DOHH2 (cell line): Measurements from ENCODE around the gene AADACL2.

Source experiments
- H3F3A ChIP-seq: fragments of 200-600 bp; sonication (generic), shearing (Covaris generic); 2 replicates; pipeline ENCODE4 v1.6.0; 2016; ENCODE audit warnings: antibody characterized with exemption, mild to moderate bottlenecking; ENCODE audit not compliant: control insufficient read depth, insufficient read depth
- H3K27ac ChIP-seq: fragments of 200-600 bp; sonication (generic); 2 replicates; pipeline ENCODE4 v1.5.1; 2014; ENCODE audit warnings: low read depth, mild to moderate bottlenecking, low read length, moderate library complexity
- H3K27me3 ChIP-seq: fragments of 200-600 bp; sonication (generic); 2 replicates; pipeline ENCODE4 v1.6.1; 2014; ENCODE audit warnings: mild to moderate bottlenecking, low read length, mixed read lengths; ENCODE audit not compliant: control insufficient read depth
- H3K36me3 ChIP-seq: fragments of 200-600 bp; sonication (generic); 2 replicates; pipeline ENCODE4 v1.6.1; 2014; ENCODE audit warnings: mild to moderate bottlenecking, low read length, moderate library complexity, mixed read lengths; ENCODE audit not compliant: control insufficient read depth
- H3K4me1 ChIP-seq: fragments of 200-600 bp; sonication (generic); 2 replicates; pipeline ENCODE4 v1.6.1; 2014; ENCODE audit warnings: mild to moderate bottlenecking, low read length, mixed read lengths; ENCODE audit not compliant: control insufficient read depth
- H3K4me2 ChIP-seq: fragments of 200-600 bp; sonication (generic); 2 replicates; pipeline ENCODE4 v1.6.0; 2014; ENCODE audit warnings: mild to moderate bottlenecking, low read length, moderate library complexity
- H3K4me3 ChIP-seq: fragments of 200-600 bp; sonication (generic); 2 replicates; pipeline ENCODE4 v1.5.1; 2014; ENCODE audit warnings: mild to moderate bottlenecking, low read length, mixed read lengths
- H3K79me2 ChIP-seq: fragments of 200-600 bp; sonication (generic); 2 replicates; pipeline ENCODE4 v1.6.1; 2014; ENCODE audit warnings: mild to moderate bottlenecking, low read length, mixed read lengths; ENCODE audit not compliant: control insufficient read depth
- H3K9me2 ChIP-seq: fragments of 200-600 bp; sonication (generic); replicated peaks from 2 replicates; pipeline ENCODE4 v1.6.1; 2014; ENCODE audit warnings: mild to moderate bottlenecking, low read length, mixed read lengths; ENCODE audit not compliant: control insufficient read depth
- H3K9me3 ChIP-seq: fragments of 200-600 bp; sonication (generic); 2 replicates; pipeline ENCODE4 v1.6.1; 2014; ENCODE audit warnings: antibody characterized with exemption, low read length, mixed read lengths; ENCODE audit not compliant: control insufficient read depth, insufficient read depth
- H4K20me1 ChIP-seq: fragments of 200-600 bp; sonication (generic); 2 replicates; pipeline ENCODE4 v1.6.0; 2014; ENCODE audit warnings: low read depth, mild to moderate bottlenecking, antibody characterized with exemption, low read length, moderate library complexity; ENCODE audit not compliant: control insufficient read depth, insufficient read depth
- CTCF ChIP-seq: fragments of 200-600 bp; sonication (generic); IDR thresholded peaks from one replicate; pipeline ENCODE4 v1.5.1; 2014; ENCODE audit warnings: antibody characterized with exemption, mild to moderate bottlenecking, low read depth, low read length; ENCODE audit not compliant: poor library complexity, severe bottlenecking
- EZH2phosphoT487 ChIP-seq: fragments of 200-600 bp; sonication (generic); IDR thresholded peaks from 2 replicates; pipeline ENCODE4 v1.6.1; 2017; ENCODE audit warnings: borderline replicate concordance, mild to moderate bottlenecking, antibody characterized with exemption, low read length, moderate library complexity, mixed read lengths

AADACL2 gene

DNA sequence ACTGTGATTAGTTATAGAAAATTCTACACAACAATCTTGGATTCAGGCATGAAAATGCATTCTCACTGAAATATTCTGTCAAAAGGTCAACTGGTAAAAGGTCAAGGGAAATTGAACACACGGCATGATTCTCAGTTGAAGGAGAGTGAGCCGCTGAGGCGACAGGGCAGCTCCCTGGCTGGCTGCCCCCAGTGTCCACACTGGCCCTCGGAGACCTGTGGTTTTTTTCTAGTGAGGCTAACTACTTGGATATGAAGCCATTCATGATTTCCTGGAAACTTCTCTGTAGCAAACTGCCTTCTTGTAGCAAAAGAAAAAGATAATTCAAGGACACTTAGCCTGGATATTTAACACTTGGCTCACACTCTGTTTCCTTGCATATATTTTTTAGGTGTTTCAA, 37.2 kb downstream of the AADACL2 start:
- no peaks in the 10 kb centered on the region for H3K9me2 ChIP-seq
- no peaks in the 10 kb centered on the region for H3K79me2 ChIP-seq
- H3K27me3 ChIP-seq = no peaks in the 10 kb centered on the region
- H3K4me1 ChIP-seq = no peaks in the 10 kb centered on the region
- H3K4me2 ChIP-seq = no peak overlapping the region
- H3K4me3 ChIP-seq = no peak overlapping the region
- no peaks in the 10 kb centered on the region for H3K36me3 ChIP-seq
- H3K9me3 ChIP-seq = no peaks in the 10 kb centered on the region
- H3K27ac ChIP-seq = no peak overlapping the region
- TF ChIP-seq EZH2phosphoT487 = no peak
- TF ChIP-seq CTCF = no peak
- no peaks in the 10 kb centered on the region for H3F3A ChIP-seq
- no peaks in the 10 kb centered on the region for H4K20me1 ChIP-seq

DNA sequence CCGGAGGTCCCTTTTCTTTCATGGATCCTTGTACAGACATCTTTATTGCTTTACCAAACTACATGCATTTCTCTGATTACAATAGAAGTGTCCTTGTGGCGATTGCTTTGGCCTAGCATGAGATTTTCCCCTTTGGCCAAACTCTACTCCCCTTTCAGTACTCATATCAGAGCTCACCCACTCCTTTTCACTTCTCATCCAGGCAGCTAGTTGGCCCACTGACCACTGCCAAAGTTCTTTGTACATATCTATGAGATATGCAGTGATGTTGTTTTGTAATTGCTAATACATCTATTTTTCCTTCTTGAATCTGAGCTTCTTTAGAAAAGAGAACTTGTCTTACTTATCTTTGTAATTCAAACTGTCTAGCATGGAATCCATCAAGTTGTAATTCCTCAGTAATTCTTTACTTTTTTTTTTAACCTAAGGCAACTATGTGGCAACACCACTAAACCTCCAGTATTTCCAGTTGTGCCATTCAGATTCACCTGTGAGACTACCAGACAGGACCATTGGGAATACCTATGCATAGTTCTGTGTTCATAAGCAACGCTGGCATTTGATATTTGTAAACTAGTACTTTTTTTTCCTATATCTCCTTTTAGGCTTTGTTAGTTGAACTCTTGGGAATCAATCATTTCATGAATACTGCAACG, 39.2 kb downstream of the AADACL2 start:
- Histone ChIP-seq H3K27me3 (no peaks in the 10 kb centered on the region), H3K9me2 (no peaks in the 10 kb centered on the region), H3K79me2 (no peaks in the 10 kb centered on the region), H3K9me3 (no peaks in the 10 kb centered on the region), H3K27ac (no peak overlapping the region), H3F3A (no peaks in the 10 kb centered on the region), H3K36me3 (no peaks in the 10 kb centered on the region), H3K4me1 (no peaks in the 10 kb centered on the region), H4K20me1 (no peaks in the 10 kb centered on the region), H3K4me2 (no peak overlapping the region), H3K4me3 (no peak overlapping the region)
- TF ChIP-seq EZH2phosphoT487 (no peak), CTCF (no peak)

DNA sequence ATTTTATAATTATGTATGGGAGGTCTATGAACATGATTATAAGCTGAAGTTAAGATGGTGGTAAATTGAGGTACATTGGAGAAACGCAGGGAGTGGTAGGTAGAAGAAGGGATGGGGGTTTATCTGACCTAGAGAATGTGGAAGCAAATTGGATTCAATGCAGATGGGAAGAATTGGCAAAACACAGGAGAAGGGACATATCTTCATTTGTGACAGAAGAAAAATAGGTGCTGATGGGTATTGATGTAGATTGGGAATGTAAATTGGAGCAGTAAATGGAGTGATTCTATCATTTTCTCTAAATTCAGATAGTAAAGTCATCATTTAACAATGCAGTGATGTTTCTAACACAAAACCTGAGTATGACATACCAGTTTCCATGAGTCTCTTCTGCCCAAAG, 40.5 kb downstream of the AADACL2 start:
- H3K79me2 ChIP-seq = no peaks in the 10 kb centered on the region
- H3K4me3 ChIP-seq = no peak overlapping the region
- no peaks in the 10 kb centered on the region for H4K20me1 ChIP-seq
- no peak overlapping the region for H3K27ac ChIP-seq
- TF ChIP-seq EZH2phosphoT487 = no peak
- no peak for TF ChIP-seq CTCF
- no peaks in the 10 kb centered on the region for H3K4me1 ChIP-seq
- H3K36me3 ChIP-seq = no peaks in the 10 kb centered on the region
- no peaks in the 10 kb centered on the region for H3K9me3 ChIP-seq
- H3K27me3 ChIP-seq = no peaks in the 10 kb centered on the region
- no peak overlapping the region for H3K4me2 ChIP-seq
- H3K9me2 ChIP-seq = no peaks in the 10 kb centered on the region
- no peaks in the 10 kb centered on the region for H3F3A ChIP-seq
